ENCODE measurements around the gene PIM3.

The PIM3 gene

DNA sequence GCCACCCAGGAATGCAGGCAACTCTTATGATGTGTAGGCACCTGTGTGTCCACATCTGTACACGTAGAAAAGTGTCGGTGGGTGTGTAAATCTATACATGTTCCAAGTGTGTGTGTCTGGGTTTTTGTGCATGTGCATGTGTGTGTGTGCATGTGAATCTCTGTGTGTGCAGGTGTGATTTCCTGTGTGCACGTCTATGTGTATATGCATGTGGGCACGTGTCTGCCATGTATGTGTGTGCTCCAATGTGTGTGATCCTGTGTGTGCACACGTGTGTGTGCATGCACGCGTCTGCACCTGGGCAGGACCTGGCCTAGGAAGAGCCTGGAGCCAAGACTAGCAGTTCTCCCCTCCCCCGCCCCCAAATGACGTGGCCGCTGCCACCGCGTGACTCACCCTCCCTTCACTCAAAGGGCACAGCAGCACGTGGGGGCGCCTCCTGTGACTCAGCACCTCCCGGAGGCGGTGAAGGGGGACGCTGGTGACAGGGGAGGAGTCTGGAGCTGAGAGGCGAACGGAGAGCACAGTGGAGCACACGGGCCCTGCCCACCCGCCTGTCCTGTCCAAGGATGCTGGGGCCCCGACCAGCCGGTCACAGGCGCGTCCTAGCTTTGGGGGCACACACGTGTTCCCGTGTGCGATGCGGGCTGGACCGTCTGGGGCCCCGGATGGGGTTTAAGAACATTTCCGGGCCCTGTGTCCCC lies 10.1 kb downstream of the PIM3 start:
- peak overlapping the region; percentile 42 for H3K4me3 ChIP-seq (ENCODE audit: insufficient read depth, low read length, poor library complexity, severe bottlenecking)
- no peaks in the 10 kb centered on the region for H3K9me3 ChIP-seq (ENCODE audit: insufficient read depth, low read length)
- H3K4me2 ChIP-seq (ENCODE audit: low read depth, low read length, poor library complexity, severe bottlenecking): peak overlapping the region; percentile 54
- H2AFZ ChIP-seq (ENCODE audit: low read depth, low read length, severe bottlenecking): peak overlapping the region; percentile 16
- H3K36me3 ChIP-seq (ENCODE audit: low read length): no peaks in the 10 kb centered on the region
- no peaks in the 10 kb centered on the region for H4K20me1 ChIP-seq (ENCODE audit: low read depth, low read length)
- peak overlapping the region; percentile 50 for H3K27ac ChIP-seq (ENCODE audit: low read depth, low read length)
- H3K9me2 ChIP-seq (replicated peaks; ENCODE audit: insufficient read depth, low read length): no peaks in the 10 kb centered on the region
- TF ChIP-seq CTCF (IDR thresholded peaks at IDR 0.05; ENCODE audit: insufficient read depth, low read length, poor library complexity, severe bottlenecking): no peak
- no peak for TF ChIP-seq EZH2phosphoT487 (conservative IDR thresholded peaks at IDR 0.05; ENCODE audit: low read length)
- peaks cover 5% of the 10 kb centered on the region; the same call in 1 of the 2 replicates for H3F3A ChIP-seq (ENCODE audit: insufficient read depth)
- no peaks in the 10 kb centered on the region for H3K27me3 ChIP-seq (ENCODE audit: low read length)
- H3K79me2 ChIP-seq (ENCODE audit: insufficient read depth, low read length): no peaks in the 10 kb centered on the region
- H3K9ac ChIP-seq (ENCODE audit: low read length): peak overlapping the region; percentile 51

DNA sequence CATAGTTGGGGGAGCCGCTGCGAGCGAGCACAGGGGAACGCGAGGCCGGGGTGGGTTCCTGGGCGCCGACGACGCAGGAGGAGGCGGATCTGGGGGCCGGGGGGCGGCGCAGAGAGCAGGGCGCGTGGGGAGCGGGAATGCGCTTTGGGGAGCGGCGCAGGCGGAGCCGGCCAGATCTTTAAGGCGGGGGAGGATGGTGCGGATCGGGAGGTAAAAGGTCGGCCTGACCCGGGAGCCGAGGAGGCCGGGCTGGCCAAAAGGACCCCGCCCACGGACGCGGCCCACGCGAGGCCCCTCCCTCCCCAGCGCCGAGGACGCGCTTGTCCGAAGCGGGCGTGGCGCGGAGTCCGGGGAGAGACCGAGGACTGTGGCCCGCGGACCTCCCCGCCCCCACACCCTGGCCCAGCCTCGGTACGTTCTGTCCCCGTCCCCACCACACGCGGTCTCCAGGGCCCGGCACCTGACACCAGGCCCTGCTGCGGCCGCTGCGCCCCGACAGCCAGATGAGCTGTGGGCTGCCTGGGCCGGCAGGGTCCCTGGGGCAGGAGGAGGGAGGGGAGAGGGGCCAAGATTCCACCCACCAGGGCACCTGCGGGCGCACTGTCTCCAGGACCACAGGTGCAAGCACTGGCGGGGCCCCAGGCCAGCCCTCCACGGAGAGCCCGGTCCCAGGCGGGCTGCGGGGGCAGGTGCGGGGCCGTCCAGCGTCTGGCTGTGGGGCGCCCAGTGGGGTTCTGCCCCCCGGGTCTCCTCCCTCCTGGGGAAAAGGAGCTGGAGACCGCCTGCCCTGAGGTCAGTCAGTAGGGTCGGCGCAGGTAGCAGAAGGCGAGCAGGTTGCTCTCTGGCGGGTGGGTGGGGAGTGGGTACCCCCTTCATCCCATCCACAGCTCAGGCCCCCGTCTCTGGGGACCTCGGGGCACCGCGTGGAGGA lies 10.9 kb downstream of the PIM3 start:
- H3K27ac ChIP-seq (ENCODE audit: low read depth, low read length): peak overlapping the region; percentile 41
- H3F3A ChIP-seq (ENCODE audit: insufficient read depth): peaks cover 14% of the 10 kb centered on the region
- H3K9ac ChIP-seq (ENCODE audit: low read length): peak overlapping the region; percentile 51
- no peak for TF ChIP-seq CTCF (IDR thresholded peaks at IDR 0.05; ENCODE audit: insufficient read depth, low read length, poor library complexity, severe bottlenecking)
- no peak for TF ChIP-seq EZH2phosphoT487 (conservative IDR thresholded peaks at IDR 0.05; ENCODE audit: low read length)
- H3K27me3 ChIP-seq (ENCODE audit: low read length): no peaks in the 10 kb centered on the region
- no peaks in the 10 kb centered on the region for H4K20me1 ChIP-seq (ENCODE audit: low read depth, low read length)
- H3K4me3 ChIP-seq (ENCODE audit: insufficient read depth, low read length, poor library complexity, severe bottlenecking): peak overlapping the region; percentile 42
- H3K36me3 ChIP-seq (ENCODE audit: low read length): no peaks in the 10 kb centered on the region
- H3K9me2 ChIP-seq (replicated peaks; ENCODE audit: insufficient read depth, low read length): no peaks in the 10 kb centered on the region
- no peaks in the 10 kb centered on the region for H3K79me2 ChIP-seq (ENCODE audit: insufficient read depth, low read length)
- H3K9me3 ChIP-seq (ENCODE audit: insufficient read depth, low read length): no peaks in the 10 kb centered on the region
- peak overlapping the region; percentile 16 for H2AFZ ChIP-seq (ENCODE audit: low read depth, low read length, severe bottlenecking)
- peak overlapping the region; percentile 54 for H3K4me2 ChIP-seq (ENCODE audit: low read depth, low read length, poor library complexity, severe bottlenecking)

- Histone ChIP-seq H3K36me3 (ENCODE audit: low read length) (no peaks in the 10 kb centered on the region), H3K27ac (ENCODE audit: low read depth, low read length) (no peak overlapping the region), H3K9me3 (ENCODE audit: insufficient read depth, low read length) (no peaks in the 10 kb centered on the region), H3K79me2 (ENCODE audit: insufficient read depth, low read length) (no peaks in the 10 kb centered on the region), H3K4me3 (ENCODE audit: insufficient read depth, low read length, poor library complexity, severe bottlenecking) (no peak overlapping the region), H3K4me2 (ENCODE audit: low read depth, low read length, poor library complexity, severe bottlenecking) (no peak overlapping the region), H4K20me1 (ENCODE audit: low read depth, low read length) (no peaks in the 10 kb centered on the region), H3K9ac (ENCODE audit: low read length) (no peak overlapping the region), H3F3A (ENCODE audit: insufficient read depth) (peaks cover 19% of the 10 kb centered on the region), H3K27me3 (ENCODE audit: low read length) (no peaks in the 10 kb centered on the region), H2AFZ (ENCODE audit: low read depth, low read length, severe bottlenecking) (no peak overlapping the region), H3K9me2 (replicated peaks; ENCODE audit: insufficient read depth, low read length) (no peaks in the 10 kb centered on the region)
- TF ChIP-seq CTCF (IDR thresholded peaks at IDR 0.05; ENCODE audit: insufficient read depth, low read length, poor library complexity, severe bottlenecking) (no peak), EZH2phosphoT487 (conservative IDR thresholded peaks at IDR 0.05; ENCODE audit: low read length) (no peak)
Observed at GRCh38 chr22:49972163-49973017, 11.8 kb downstream of the PIM3 start.

Data from SU-DHL-6 (cell line).